NCI-H1092 (cell line): ENCODE data around the gene PDPN.

Experiments
- DNase-seq: peaks from one replicate; lab custom pipeline; 2025; lab: John Stamatoyannopoulos, UW

PDPN gene

DNA sequence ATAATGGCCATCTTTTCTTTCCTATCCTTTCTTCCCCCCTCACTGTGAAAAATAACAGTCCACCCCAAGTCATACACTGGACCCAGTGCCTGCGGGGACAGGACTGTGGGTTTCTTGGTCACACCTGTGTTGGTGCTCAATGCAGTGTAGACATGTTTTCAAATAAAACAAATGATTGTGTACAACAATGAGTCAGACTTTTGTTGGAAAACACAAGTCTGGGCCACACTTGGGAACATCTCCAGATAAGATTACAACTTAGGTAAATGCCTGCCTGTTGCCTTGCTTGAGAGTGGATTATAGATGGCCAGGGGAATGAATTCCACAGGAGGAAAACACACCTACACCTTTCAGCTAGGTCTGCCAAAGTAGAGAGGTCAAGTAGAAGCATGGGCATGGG is 34.1 kb downstream of the PDPN start:
- DNase-seq = no peak

DNA sequence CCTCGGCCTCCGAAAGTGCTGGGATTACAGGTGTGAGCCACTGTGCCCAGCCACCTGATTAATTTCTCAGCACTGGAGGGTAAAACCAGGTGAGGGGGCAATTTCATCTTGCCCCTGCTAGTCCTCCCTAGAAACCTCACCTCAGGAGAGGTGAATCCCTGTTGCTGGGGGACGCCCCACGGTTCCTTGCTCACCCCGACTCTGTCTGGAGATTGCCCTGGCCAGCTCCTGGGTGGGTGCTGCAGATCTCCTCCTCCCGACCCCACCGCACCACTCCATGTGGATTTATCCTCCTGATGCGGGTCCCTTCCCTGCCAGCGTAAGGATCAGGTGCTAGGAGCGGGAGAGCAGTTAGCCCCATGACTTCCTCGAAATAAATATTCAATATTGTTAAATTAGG is 34.9 kb downstream of the PDPN start:
- no peak for DNase-seq

DNA sequence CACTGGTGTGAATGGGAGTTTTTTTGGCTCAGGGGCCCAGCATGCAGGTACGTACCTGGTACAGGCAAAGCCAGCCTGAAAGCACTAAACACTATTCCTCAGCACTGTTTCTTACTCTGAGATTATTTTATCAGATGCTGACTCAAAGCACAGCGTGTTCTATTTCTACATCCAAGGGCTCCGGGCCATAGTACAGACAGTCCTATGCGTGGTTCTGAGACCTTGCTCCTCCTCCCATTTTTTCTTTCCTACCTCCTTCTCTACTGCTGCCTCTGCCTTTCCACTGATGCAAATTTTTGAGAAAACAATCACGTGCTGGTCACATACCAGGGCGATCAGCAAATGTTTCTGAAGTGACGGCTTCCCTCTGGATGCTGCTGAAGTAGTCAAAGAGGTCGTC is 36.3 kb downstream of the PDPN start:
- DNase-seq = no peak

DNA sequence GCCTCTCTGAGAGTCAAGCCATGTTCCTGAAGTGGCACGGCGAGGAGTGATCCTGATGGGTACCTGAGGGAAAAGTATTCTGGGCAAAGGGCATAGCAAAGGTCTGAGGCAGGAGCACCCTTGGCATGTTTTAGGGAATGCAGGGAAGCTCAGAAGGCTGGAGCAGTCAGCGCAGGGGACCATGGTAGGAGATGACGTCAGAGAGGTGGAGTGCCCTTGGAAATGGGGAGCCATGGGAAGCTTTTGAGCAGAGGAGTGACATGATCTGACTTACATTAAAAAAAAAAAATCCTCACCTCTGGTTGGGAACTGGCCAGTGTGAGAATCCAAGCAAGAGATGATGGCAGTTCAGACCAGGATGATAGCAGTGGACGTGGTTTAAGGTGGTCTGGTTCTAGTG is 37.2 kb downstream of the PDPN start:
- DNase-seq = no peak

DNA sequence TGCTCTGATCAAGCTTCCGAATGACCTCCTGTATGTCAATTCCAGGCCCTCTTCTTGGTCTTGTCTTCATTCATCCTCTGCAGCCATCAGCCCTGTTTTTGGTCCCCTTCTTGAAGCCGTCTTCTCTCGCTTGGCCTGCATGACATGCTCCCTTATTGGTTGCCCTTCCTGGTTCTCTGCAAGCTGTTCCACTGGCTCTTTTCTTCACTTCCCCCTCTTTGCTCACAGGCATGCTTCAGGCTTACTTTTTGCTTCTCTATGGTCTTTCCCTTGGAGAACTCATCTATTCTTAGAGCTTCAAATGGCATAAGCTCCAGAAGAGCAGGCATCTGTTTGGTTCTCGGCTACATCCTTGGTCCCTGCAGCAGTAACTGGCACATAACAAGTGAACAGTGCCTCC is 38.8 kb downstream of the PDPN start:
- no peak for DNase-seq

DNA sequence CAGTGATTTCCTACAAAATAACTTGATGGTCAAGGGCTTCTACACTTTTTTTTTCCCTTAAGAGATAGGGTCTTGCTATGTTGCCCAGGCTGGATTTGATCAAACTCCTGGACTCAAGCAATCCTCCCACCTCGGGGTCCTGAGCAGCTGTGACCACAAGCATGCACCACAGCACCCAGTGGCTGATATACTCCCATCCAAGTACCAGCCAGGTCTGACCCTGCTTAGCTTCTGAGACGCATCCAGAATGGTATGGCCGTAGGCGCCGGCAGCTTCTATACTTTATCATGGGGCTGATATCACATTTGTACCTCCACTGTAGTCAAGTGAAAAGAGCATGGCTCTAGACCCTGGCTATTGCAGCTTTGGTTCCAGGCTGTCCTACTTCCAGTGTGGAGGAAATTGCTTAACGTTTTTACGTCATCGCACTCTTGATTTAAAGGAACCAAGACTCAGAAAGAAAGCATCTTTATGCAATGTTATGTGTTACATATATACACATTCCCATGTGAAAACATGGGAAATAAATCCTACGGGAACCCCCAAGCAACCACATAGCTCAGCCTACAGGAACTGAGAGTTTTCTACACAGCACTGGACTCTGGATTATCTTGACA is 39.5 kb downstream of the PDPN start:
- no peak for DNase-seq

DNA sequence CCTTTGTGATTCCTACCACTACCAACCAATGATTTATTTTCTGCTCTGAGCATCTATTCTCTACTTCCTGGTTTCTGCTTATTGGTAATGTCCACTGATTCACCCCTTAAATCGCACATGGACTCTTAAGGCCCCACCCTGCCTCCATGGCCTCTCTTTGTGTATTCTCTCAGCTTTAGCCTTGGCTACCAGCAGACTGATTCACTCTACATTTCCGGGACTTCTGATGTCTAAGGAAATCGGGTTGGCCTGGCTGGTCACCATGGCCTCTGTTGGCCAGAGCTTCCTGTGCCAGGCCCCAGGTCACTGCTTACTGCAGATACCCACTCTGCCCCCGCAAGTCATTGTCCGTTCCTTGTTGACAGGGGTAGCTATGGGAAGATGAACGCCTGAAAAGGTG is 40.9 kb downstream of the PDPN start:
- DNase-seq = no peak

DNA sequence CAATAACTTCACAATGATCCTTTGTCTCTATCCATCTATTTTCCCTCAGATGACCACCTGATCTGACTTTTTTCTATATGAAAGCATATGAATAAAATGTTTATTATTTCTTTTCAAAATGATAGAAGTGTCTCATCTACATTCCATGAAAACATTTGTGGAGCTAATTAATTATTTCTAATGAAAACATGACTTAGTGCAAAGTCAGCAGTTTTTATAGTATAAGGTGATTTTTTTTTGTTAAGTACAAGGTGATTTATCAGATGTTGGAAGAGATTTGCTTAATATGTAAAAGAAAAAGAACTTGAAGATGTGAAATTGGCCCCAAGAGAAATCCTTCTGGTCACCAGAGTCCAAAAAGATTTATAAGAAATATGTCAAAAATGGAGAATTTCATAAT is 43.5 kb downstream of the PDPN start:
- no peak for DNase-seq

DNA sequence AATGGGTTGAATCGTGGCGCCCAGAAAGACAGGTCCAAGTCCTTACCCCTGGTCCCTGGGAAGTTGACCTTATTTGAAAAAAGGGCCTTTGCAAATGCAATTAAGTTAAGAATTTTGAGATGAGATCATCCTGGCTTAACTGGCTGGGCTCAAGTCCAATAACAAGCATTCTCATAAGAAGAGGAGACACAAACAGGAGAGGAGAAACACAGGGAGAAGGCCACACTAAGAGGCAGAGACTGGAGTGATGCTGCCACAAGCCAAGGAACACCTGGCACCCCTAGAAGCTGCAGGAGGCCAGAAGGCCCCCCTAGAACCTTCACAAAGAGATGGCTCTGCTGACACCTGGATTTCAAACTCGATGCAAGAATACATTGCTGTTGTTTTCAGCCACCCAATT is 44.6 kb downstream of the PDPN start:
- DNase-seq = no peak

DNA sequence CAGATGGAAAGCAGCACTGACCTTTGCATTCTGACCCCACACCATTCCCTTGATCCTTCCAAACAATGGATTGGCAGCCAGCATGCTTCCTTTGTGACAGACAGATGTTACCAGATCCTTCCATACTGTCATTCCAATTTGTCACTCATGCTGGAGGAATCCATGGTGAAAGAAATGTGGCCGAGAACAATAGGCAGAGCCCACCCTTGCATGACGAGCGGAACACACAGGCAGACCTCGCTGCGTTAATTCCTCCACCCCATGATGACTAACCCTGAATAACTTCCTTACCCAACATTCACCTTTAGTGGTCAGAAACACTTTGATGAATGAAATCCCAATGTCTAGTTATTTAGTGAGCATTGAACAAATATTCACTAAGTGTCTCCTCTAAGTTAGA is 45.1 kb downstream of the PDPN start:
- DNase-seq = no peak

DNA sequence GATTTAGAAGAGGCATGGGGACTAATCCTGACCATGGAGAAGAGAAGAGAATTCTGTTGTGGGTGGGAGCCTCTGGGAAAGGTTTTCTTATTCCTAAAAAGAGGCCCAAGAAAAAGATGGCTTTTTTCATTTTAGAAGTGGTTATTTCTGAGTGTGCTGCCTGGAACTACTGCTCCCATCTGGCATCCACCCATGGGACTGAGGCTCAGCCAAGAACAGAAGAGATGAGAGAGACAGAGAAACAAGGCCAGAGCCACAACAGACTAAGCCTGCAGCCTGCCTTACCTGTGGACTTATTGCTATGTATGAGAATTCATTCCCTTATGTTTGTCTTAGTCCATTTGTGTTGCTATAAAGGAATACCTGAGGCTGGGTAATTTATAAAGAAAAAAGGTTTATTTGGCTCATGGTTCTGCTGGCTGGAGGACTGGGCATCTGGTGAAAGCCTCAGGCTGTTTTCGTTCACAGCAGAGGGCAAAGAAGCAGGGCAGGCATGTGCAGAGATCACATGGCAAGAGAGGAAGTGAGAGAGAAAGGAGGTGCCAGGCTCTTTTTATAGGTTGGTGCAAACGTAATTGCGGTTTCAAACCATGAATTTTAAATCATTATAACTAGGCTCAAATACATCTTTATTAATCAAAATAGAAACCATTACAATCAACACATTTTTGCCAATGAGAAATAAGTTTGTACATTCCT is 58.8 kb downstream of the PDPN start:
- DNase-seq = no peak

DNA sequence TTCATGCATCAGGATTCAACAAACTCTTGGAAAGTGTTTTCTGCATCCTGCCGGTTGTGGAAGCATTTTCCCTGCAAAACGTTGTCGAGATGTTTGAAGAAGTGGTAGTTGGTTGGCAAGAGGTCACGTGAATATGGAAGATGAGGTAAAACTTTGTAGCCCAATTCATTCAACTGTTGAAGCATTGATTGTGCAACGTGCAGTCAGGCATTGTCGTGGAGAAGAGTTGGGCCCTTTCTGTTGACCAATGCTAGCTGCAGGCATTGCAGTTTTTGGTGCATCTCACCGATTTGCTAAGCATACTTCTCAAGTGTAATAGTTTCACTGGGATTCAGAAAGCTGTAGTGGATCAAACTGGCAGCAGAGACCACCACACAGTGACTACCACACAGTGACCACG is 59.4 kb downstream of the PDPN start:
- no peak for DNase-seq

DNA sequence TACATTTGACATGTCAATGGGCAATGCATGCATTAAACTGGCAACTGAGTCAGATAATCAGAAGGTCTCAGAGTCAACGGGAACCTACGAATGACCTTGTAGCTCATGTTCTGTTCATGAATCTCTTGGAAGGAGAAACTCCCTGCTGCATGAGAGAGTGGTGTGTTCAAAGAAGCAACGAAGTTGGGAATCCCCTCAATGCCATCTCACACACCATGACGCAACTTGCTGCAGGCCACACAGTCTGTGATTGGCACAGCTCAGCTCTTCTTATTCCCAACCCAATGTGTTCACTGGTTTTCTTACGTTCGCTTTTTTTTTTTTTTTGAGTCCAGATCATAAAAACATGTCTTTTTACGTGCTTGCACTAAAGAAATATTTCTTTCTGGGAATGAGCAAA is 62.9 kb downstream of the PDPN start:
- no peak for DNase-seq

DNA sequence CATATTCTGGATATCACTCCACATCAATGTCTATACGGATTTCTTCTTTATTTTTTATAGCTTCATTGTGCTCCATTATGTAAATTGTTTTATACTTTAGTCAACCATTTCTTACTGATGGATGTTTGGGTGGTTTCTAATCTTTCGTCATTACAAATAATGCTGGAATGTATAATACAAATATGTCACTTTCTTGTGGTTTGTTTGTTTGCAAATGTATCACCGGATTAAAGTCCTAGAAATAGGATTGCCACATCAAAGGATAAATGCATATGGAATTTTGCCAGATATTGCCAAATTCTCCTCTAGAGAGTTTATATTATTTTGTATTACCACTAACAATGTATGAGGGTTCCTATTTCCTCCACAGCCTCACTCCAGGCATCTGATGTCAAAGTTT is 67.6 kb downstream of the PDPN start:
- no peak for DNase-seq

DNA sequence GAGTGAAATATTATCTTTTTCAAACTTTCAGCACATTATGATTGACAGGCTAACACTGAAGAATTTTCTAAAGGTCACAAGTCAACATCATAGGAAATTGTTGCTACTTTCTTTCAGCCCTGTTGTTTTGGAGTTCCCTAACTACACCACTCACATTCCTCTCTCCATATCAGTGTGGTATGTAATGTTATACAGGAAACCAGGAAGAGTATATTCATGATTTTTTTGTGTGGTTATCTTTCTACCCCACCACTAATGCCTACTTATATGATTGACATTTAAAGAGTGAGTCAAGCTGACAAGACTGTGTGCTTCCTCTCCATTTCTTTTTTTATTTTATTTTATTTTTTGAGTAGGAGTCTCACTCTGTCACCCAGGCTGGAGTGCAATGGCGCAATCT is 68.6 kb downstream of the PDPN start:
- DNase-seq = no peak

DNA sequence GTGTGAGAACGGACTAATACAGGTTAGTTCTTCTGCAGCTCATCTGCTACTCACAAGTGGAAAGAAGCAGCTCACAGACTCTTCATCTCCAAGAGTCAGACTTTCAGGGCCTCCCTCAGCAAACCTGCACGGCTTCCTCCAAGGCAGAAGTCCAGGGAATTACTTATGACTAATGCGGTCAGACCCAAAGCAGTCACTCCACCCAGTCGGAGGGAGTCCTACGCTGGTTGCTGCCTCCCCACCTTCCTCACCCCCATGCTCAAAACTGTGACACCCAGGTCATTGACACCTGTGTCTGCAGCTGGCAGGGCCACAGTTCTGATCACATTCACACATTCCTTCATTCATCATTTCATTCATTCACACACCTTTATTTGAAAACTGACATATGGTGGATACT is 77.9 kb downstream of the PDPN start:
- DNase-seq = no peak

DNA sequence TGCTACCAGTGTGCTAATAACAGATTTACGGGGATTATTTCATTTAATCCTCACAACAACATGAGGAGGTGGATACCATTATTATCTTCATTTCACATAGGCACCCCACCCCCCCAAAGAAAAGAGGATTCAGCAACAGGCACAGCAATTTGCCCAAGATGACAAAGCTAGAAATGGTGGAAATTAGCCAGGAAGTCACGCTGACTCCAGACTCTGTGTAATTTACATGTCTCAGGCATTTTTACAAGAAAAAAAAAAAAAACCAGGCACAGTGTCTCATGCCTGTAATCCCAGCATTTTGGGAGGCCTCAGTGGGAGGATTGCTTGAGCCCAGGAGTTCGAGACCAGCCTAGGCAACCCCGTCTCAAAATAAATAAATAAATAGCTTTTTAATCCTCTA is 78.9 kb downstream of the PDPN start:
- DNase-seq = no peak

DNA sequence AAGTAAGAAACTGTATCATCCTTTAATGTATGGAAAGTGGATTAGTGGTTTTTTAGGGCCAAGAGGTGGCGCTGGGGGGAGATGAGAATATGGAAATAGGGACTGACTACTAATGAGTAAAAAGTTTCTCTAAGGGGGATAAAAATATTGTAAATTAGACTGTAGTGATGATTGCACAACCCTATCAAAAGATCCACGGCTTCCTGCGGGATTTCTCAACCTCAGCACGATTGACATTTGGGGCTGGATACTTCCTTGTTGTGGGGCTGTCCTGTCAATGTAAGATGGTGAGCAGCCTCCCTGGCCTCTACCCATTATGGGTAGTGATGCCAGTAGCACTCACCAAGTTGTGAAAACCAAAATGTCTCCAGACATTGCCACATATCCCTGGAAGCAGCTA is 80.3 kb downstream of the PDPN start:
- DNase-seq = no peak

DNA sequence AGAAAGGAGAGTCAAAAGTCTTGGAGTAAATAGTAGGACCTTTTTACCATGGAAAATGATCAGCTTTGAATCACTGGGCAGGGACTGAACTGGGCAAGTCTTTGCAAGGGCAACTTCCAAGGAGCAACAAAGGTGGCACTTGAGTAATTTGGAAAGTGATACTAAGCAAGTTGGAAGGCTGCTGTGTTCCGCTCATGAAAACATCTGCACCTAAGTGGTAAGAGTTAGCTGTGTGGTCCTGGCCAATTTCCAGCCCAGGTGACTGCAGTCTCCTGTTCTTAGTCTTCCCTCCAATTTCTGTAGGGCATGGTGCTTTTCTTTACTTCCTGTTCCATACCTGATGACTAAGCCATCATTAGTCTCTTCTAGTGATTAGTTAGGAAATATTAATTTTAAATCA is 80.8 kb downstream of the PDPN start:
- no peak for DNase-seq

DNA sequence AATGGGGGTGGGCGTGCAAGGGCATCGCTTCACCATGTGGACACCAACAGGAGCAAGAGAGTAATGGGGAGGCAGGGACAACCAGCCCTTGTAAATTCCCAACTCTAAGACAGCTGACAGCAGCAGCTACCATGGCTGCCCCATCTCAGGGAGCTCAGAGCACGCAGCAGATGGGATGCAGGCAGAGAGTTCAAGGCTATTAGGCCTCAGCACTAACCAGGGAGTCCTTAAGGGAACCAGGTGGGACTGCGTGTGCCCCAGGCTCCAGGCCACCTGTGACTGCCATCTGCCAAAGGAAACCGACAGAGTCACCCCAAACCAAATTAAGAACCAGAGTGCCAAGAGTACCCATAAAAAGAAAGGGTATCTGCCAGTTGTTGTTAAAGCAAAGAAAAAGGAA is 82.7 kb downstream of the PDPN start:
- DNase-seq = no peak
